K562 (cell line): Measurements from ENCODE around the gene SMC1A. TPM values are rescaled to one million over a fixed set of nuclear protein-coding genes. Genes with fewer than 3 reads are reported as not detected.

Experiments
- ATF1 ChIP-seq, 2 experiments: fragments of 450-650 bp in 1 of 2; IDR thresholded peaks; 2 replicates each; pipeline ENCODE4 v1.6.1; 2016; ENCODE audit warnings: missing compliant biosample characterization in 1 of 2, missing genetic modification characterization in 1 of 2
- COPS2 ChIP-seq: fragments of 450-650 bp; conservative IDR thresholded peaks from 2 replicates; pipeline ENCODE4 v1.6.1; 2016; ENCODE audit warnings: mild to moderate bottlenecking, moderate library complexity
- E2F5 ChIP-seq: sonication (generic); formaldehyde crosslinking; IDR thresholded peaks from 2 replicates; pipeline ENCODE4 v1.8.0; 2022; ENCODE audit warnings: mild to moderate bottlenecking, missing genetic modification reagents
- EGR1 ChIP-seq: fragments of 450-650 bp; conservative IDR thresholded peaks from 2 replicates; pipeline ENCODE4 v1.6.1; 2017; ENCODE audit warnings: mild to moderate bottlenecking
- FOXP1 ChIP-seq: sonication (generic); formaldehyde crosslinking; IDR thresholded peaks from 2 replicates; pipeline ENCODE4 v1.8.0; 2022; ENCODE audit warnings: mild to moderate bottlenecking, missing genetic modification reagents
- GABPA ChIP-seq: fragments of 200-800 bp; sonication (Bioruptor generic); conservative IDR thresholded peaks from 2 replicates; pipeline ENCODE4 v1.6.1; 2016; ENCODE audit warnings: low read depth, missing genetic modification characterization, missing compliant biosample characterization
- HMGN3 ChIP-seq: IDR thresholded peaks from 2 replicates; pipeline ENCODE4 v1.6.1; 2011; ENCODE audit warnings: borderline replicate concordance, low read depth, mild to moderate bottlenecking, mixed read lengths, low read length; ENCODE audit not compliant: insufficient read length; ENCODE audit errors: extremely low read depth
- HOXB6 ChIP-seq: fragments of 250-450 bp; sonication (Bioruptor Pico); IDR thresholded peaks from 2 replicates; pipeline ENCODE4 v1.5.1; 2022; ENCODE audit warnings: mild to moderate bottlenecking, borderline replicate concordance
- JUN ChIP-seq, 2 experiments: sonication (generic) in 1 of 2; formaldehyde crosslinking in 1 of 2; IDR thresholded peaks; 2 replicates each; pipeline versions ENCODE4 v1.6.1 to v1.8.0; 2012 to 2022; ENCODE audit warnings: borderline replicate concordance in 2 of 2, mild to moderate bottlenecking in 2 of 2, improper control_type of control experiment in 1 of 2, low read depth in 1 of 2, low read length in 1 of 2, missing genetic modification reagents in 1 of 2
- KLF10 ChIP-seq: fragments of 250-450 bp; sonication (Bioruptor Pico); IDR thresholded peaks from 2 replicates; pipeline ENCODE4 v1.6.1; 2021; ENCODE audit warnings: matching md5 sums
- MLX ChIP-seq, 2 experiments: fragments of 450-650 bp in 1 of 2; sonication (generic) in 1 of 2; formaldehyde crosslinking; conservative IDR thresholded peaks; 2 replicates each; pipeline versions ENCODE4 v1.4.0 to v1.8.1; 2020 to 2022; ENCODE audit warnings: mild to moderate bottlenecking in 1 of 2, missing genetic modification reagents in 1 of 2
- RERE ChIP-seq: sonication (generic); formaldehyde crosslinking; IDR thresholded peaks from 2 replicates; pipeline ENCODE4 v1.8.0; 2023; ENCODE audit warnings: missing genetic modification reagents, mild to moderate bottlenecking, borderline replicate concordance
- SAFB ChIP-seq: fragments of 200-400 bp; formaldehyde crosslinking; IDR thresholded peaks from 2 replicates; pipeline ENCODE4 v1.6.1; 2017; ENCODE audit warnings: low read depth, low read length, borderline replicate concordance
- TEAD1 ChIP-seq, 2 experiments: fragments of 450-650 bp in 1 of 2; sonication (generic) in 1 of 2; formaldehyde crosslinking; IDR thresholded peaks; 2 replicates each; pipeline versions ENCODE4 v1.4.0 to v1.8.0; 2020 to 2022; ENCODE audit warnings: mild to moderate bottlenecking in 2 of 2, missing genetic modification reagents in 1 of 2
- TFE3 ChIP-seq: fragments of 450-650 bp; formaldehyde crosslinking; IDR thresholded peaks from 2 replicates; pipeline ENCODE4 v1.4.0; 2020; ENCODE audit warnings: mild to moderate bottlenecking, mixed read lengths
- ZBTB1 ChIP-seq: sonication (generic); formaldehyde crosslinking; IDR thresholded peaks from 2 replicates; pipeline ENCODE4 v1.8.1; 2023; ENCODE audit warnings: missing genetic modification reagents, low read depth, mild to moderate bottlenecking, borderline replicate concordance
- ZNF140 ChIP-seq: fragments of 250-450 bp; sonication (Bioruptor Pico); IDR thresholded peaks from 2 replicates; pipeline ENCODE4 v1.8.0; 2021; ENCODE audit warnings: moderate library complexity, mild to moderate bottlenecking, inconsistent platforms
- ZNF766 ChIP-seq: fragments of 200-800 bp; sonication (Bioruptor generic); conservative IDR thresholded peaks from 2 replicates; pipeline ENCODE4 v1.6.1; 2016; ENCODE audit warnings: missing genetic modification characterization, missing compliant biosample characterization
- polyA plus RNA-seq, 8 experiments: library from polyadenylated mRNA; depleted of rRNA in 4 of 8; stranded (reverse) in 5 of 8; unstranded in 3 of 8; fragments of >200 nt; fragmentation: Nextera tagmentation in 2 of 8; fragmentation: Illumina TruSeq in 1 of 8; extraction: Ambion mirVana in 2 of 8; extraction: Trizol in 1 of 8; gene quantifications; 2 replicates each; pipeline versions ENCODE4 v1.2.1 to v1.2.3, GENCODE V29; 2011 to 2014; ENCODE audit warnings: inconsistent platforms in 1 of 8, missing spikeins in 1 of 8
- total RNA-seq, 7 experiments: library from RNA; depleted of rRNA in 6 of 7; stranded (reverse); fragments of >200 nt in 6 of 7; fragmentation: Illumina TruSeq in 2 of 7; extraction: Trizol in 2 of 7; gene quantifications; 2 replicates each; pipeline versions ENCODE4 v1.2.1 to v1.2.3, GENCODE V29; 2011 to 2021; ENCODE audit warnings: low replicate concordance in 1 of 7

The SMC1A gene
- total and polyA plus RNA-seq, 9 of the 15 experiments (the other 6 are each of a cell fraction or from before 2014, with no cell fraction given) = 28.5 to 126 (median 71.2) TPM

- peak; percentile 26; the same call in 1 of the 2 replicates for TF ChIP-seq GABPA
- TF ChIP-seq HMGN3 = no peak
- no peak for TF ChIP-seq KLF10
- no peak for TF ChIP-seq ZNF140 (CRISPR knock-in tag)
- no peak for TF ChIP-seq E2F5 (CRISPR knock-in tag)
- no peak for TF ChIP-seq ZBTB1 (CRISPR knock-in tag)
- TF ChIP-seq HOXB6 (CRISPR knock-in tag) = no peak
- TF ChIP-seq EGR1 = peak; percentile 64
- no peak for TF ChIP-seq MLX (CRISPR knock-in tag; conservative IDR thresholded peaks at IDR 0.05)
- no peak for TF ChIP-seq TFE3
- TF ChIP-seq TEAD1 (CRISPR knock-in tag; IDR thresholded peaks at IDR 0.05) = no peak
- TF ChIP-seq FOXP1 (CRISPR knock-in tag) = no peak
- TF ChIP-seq JUN (IDR thresholded peaks at IDR 0.05; ENCODE audit: borderline replicate concordance, low read depth, low read length) = no peak; the same call in 1 of the 2 replicates
- TF ChIP-seq JUN (CRISPR knock-in tag; IDR thresholded peaks at IDR 0.05; ENCODE audit: borderline replicate concordance) = no peak
- TF ChIP-seq ZNF766 = no peak
- no peak for TF ChIP-seq SAFB
- no peak for TF ChIP-seq COPS2
- TF ChIP-seq ATF1 (CRISPR knock-in tag; IDR thresholded peaks at IDR 0.05) = no peak
- TF ChIP-seq ATF1 (tag; IDR thresholded peaks at IDR 0.05) = no peak; the same call in 1 of the 2 replicates
- TF ChIP-seq RERE (CRISPR knock-in tag) = no peak
These were observed 48.1 kb downstream of the SMC1A start (continued) for GRCh38 chrX:53374222-53374820.
